Erythroblast (primary cell): ENCODE measurements around the gene TMEM80.

ENCODE experiments used
- GATA1 ChIP-seq: IDR thresholded peaks from 2 replicates; pipeline ENCODE4 v1.6.1; 2011; ENCODE audit warnings: low read depth, mild to moderate bottlenecking, control low read depth, low read length, moderate library complexity
- POLR2A ChIP-seq: IDR thresholded peaks from 2 replicates; pipeline ENCODE4 v1.6.1; 2011; ENCODE audit warnings: mild to moderate bottlenecking, low read length

DNA sequence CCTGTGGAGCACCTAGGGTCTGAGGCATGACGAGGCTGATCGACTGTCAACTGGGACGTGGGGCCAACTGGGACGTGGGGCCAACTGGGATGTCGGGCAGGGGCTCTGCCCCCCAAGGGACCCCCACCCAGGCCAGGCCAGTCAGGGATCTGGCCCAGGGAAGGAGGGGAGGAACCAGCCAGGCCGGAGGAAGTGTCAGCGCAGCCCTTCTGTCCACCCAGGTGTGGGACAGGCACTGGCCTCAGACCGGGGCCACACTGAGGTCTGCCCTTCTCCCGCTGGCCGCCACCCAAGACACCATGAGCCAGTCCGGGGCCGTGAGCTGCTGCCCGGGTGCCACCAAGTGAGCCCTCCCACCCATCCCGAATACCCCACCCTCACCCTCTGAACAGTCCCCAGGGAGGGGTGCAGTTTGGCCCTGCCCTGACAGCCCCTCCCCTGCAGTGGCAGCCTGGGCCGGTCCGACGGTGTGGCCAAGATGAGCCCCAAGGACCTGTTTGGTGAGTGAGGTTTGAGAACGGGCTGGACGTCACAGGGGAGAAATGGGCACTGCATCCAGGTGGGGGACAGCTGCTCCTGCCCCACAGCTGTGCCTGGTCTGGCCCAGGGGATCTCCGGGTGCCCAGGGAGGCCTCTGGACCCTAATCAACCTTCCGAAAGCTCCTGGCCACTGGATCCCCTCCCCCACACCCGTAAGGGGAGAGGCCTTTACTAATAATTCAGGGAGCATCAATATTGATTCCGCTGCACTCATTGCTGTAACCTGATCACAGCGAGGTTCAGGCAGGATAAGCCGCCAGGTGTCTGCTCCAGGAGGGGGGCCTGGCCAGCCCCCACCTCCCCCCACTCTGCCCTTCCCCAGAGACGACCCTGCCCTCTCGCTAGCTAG is 13.7 kb downstream of the TMEM80 start:
- no peak for TF ChIP-seq POLR2A
- TF ChIP-seq GATA1, result no peak
